NCI-H2196 (cell line): ENCODE data around the gene LCN6.
"Not testable (repeated sequence)": the region's sequence is repeated elsewhere in the genome, so short reads cannot be mapped to it uniquely, and the experiment has no call there.

Experiments used
- DNase-seq: peaks from one replicate; lab custom pipeline; 2025; ENCODE audit not compliant: unreplicated experiment; lab: John Stamatoyannopoulos, UW

LCN6 gene

DNA sequence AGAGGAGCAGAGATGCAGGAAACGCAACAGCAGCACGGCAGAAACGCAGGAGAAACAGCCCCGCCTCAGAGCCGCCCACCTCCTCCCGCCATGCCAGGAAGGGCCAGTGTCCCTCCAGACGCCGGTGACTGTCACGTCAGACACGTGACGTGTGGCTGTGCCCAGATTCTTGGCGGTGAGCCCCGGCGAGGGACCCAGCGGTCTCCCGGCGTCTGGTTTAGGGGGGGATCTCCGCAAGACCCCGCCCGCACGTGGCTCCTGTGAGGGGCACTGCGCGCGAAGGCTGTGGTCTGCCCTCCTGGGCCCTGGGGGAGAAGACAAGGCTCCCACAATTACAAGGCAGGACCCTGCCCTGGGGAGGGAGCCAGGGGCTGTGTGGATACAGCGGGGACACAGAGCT, 12.1 kb upstream of the LCN6 start:
- DNase-seq = no peak

DNA sequence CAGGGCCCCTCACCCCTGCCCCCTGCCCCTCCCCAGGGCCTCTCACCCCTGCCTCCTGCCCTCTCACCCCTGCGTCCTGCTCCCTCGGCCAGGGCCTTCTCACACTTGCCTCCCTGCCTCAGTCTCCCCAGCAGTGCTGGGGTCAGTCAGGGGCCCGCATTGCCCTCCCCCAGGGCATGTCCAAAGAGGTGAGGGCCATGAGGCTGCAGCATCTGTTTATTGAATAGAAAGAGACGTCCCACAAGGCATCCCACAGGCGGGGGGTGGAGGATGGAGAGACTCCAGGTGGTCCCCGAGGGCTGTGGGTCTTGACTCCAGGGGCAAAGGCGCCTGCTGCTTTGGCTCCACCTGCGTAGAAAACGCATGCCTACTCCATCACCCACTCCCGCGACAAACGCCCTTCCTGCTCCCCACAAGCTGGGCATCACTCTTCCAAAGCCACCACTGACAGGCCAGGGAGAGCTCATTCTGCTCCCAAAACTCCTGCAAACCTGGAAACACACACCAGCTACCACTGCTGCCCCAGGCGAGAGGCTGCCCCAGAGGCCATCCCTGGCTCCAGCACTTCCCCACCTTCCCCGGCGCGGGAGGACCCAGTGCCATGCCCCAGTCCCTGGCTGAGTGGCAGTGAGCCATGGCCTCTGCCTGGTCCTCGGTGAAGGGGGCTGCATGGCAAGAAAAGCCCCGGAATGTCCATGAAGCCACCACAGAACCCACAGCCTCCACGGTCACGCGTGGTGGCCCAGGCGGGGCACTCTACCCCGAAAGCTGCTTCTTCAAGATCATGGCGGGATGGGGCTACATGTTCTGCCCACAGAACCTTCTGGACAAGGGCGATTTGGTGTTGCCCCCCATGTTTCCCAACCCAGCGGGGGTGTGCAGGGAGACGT, 11.4 kb upstream of the LCN6 start:
- no peak for DNase-seq

DNA sequence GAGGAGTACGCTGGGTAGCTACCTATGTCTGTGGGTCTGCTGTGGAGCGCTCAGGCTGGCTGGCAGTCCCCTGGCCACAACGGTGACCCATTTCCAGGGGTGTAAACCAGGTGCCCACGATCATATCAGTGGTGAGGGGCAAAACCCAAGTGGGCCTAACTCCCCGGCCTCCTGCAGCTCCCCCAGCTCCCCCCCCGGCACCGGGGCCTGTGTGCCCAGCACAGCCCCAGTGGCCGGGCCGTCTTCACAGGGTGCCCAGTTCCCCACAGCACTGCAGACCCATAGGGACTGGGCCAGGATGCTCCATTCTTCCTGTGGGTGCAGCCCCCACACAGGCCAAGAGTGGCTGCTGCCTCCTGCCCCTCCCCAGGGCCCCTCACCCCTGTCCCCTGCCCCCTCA, 10.7 kb upstream of the LCN6 start:
- DNase-seq = no peak

DNA sequence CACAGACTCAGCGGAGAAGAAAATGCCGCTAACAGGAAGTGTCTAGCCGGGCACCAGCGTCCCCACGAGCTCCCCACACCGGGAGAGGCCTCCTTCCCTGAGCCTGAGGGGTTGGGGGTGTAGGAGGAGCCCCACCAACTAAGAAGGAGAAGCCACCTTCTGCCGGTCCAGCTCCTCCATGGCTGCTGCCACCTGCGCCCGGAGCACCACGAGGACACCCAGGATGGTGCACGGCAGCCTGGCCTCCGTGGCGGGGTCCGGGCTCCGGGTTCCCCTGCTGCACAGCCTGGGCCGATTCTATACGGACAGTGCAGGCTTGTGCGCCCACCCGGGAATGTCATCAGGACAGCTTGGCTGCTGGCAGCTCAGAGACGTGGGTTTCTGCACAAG, 9.4 kb upstream of the LCN6 start:
- DNase-seq = no peak

DNA sequence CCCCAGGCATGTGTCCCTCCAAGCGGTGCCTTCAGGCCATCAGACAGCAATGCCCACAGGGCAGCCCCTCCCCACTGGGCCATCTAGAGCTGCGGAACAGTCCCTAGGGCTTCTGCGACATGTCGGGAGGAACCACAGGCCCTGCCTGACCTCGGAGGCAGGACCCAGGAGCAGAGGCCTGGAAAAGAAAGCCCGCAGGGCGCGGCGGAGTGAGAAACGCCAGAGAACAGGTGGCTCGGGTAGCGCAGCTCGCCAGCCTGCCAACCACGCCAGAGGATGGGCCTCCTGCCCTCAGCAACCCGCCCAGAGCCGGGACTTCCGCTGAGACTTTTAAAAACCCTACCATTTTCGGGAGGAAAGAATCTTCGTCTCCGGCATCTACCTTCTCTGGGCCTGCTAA, 9.0 kb upstream of the LCN6 start:
- no peak for DNase-seq

DNA sequence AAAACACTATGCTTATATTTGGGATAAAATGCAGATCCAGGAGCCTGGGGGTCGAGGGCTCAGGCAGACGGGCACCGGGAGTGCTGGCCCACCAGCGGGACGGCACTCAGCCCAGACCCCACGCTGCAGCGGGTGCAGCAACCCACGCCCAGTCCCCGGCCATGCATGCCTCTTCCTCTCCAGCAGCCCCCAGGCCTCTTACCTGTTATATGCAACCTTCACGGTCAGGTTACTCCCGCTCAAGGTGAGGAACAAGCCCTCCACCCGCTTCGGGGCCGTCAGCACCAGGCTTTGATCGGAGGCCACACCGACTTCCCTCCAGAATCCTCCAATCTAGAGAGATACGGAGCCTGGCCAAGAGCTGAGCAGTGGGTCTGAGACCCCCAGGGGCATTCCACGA, 8.5 kb upstream of the LCN6 start:
- DNase-seq = no peak

DNA sequence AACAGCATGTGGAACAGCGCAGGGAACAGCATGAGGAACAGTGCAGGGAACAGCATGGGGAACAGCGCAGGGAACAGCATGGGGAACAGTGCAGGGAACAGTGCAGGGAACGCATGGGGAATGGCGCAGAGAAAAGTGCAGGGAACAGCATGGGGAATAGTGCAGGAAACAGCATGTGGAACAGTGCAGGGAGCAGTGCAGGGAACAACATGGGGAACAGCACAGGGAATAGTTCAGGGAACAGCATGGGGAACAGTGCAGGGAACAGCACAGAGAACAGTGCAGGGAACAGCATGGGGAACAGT, 7.8 kb upstream of the LCN6 start:
- no peak for DNase-seq

DNA sequence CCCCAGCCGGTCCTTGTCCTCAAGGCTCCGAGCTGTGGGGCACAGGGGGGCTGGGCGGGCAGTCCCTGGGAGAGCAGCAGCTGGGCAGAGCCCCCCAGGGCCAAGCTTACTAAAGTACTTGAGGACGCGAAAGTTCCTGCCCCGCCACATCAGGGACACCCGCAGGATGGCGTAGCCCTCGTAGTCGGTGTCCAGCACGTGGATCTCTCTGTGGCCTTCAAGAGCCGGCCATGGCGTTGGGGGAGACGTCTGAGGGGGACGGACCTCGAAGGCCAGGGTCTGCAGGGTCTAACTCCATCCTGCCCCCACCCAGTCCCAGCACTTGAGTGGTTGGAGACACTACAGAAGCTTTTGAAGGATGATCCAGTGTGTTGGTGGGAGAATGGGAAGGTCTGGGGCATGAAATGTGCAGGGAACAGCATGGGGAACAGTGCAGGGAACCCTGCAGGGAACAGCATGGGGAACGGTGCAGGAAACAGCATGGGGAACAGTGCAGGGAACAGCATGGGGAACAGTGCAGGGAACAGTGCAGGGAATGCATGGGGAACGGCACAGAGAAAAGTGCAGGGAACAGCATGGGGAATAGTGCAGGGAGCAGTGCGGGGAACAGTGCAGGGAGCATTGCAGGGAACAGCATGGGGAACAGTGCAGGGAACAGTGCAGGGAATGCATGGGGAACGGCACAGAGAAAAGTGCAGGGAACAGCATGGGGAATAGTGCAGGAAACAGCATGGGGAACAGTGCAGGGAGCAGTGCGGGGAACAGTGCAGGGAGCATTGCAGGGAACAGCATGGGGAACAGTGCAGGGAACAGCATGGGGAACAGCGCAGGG, 7.2 kb upstream of the LCN6 start:
- not testable (repeated sequence) for DNase-seq

DNA sequence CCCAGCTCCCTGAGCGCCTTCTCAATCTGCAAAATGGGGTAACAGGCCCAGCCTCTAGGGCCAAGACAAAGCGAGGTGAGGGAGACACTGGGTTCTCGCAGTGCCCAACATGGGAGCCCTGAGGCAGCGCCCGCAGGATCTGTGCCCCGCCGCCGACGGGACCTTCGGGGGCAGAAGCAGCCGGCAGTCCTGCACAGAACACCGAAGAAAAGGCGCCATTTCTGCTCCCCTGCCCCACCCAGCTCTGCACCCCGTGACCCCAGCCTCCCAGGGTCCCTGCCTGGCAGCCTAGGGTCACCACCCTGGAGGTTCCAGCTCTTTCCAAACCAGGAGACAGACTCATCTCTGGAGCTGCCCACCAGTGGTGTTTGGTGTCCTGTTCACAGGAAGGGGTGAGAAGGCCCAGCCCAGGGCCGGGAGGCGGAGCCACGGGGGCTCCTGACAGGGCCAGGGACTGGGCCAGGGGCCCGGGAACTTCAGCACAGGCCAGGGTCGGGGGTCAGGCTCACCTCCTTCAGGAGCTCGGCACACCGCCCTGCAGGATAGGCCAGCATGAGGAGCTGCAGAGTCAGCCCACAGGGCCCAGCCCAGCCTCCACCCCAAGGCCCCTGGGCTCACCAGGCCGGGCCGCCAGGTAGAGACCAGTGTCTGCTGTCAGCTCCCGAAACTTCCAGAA, 6.4 kb upstream of the LCN6 start:
- DNase-seq = peak; percentile 13

DNA sequence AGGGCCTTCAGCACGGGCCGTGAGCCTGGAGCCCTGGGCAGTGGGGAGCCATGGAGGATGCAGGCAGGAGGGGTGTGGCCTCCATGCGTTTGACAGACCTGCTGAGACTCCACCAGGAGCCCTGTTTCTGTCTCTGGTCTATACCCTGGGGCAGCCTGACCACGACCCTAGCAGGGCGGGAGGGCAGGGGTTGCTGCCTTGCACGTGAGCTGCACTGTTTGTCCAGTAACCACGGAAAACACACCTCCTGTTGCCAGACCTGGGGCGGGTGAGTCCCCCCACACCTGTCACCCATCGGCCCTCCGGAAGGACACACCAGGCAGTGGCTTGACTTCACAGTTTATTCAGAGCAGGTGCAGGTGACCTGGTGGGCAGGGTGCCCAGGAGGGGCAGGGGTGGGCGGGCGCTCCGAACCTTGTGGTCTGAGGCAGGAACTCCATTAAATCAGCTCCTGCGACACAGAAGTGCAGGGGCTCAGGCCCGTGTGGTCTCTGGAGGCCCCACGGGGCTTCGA, 5.8 kb upstream of the LCN6 start:
- DNase-seq = peak; percentile 80

DNA sequence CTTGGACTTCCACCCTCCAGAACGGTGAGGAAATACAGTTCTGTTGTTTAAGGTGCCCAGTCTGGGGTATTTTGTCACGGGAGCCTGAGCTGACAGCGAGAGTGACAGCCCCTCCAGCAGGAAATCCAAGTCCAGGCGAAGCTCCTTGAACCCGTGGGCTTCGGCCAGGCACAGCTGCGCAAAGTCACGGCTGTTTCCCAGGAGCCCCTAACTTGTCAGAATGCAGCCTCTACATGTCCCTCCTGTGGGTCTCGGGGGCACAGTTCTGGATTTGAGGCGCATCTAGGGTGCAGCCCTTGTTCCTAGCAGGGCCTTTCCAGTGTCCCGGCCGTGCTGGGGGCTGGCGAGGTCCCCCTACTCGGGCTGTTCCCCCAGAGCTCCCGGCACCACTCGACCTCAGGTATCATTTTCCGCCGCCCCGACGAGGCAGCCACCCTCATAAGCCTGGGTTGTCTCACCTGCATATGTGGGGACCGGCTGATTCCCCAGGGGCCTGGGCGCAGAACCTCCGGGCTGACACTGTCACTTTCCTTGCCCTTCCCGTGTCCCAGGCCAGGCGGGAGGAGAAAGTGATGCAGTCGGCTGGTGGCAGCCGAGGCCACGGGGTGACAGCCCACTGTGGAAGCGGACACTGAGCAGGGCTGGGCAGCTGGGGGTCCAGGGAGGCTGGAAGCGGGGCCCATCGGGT, 5.2 kb upstream of the LCN6 start:
- DNase-seq = no peak

DNA sequence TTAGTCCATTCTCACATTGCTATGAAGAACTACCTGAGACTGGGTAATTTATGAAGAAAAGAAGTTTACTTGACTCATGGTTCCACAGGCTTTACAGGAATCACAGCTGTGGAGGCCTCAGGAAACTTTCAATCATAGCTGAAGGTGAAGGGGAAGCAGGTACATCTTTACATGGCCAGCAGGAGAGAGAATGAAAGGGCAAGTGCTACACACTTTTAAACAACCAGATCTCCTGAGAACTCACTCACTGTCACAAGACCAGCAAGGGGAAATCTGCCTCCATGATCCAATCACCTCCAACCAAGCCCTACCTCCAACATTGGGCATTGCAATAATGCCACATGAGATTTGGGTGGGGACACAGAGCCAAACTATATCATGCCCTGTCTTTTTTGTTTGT, 3.5 kb upstream of the LCN6 start:
- no peak for DNase-seq

DNA sequence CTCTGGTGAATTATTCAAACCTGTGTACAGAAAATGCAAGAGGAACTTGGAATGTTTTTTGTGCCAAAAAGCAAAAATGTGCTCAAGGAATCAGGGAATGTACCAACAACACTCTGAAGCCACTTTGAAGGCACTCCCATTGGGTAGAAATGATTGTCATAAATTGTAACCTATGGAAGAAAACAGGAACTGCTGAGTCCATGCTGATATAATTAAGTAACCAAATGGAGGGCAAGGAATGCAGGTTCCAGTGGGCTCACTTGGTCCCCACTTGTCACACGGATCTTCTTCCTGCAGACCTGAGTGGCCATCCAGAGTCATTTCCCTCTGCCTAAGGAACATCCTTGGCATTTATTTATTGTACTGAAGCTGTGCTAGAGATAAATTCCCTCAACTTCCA, 2.9 kb upstream of the LCN6 start:
- no peak for DNase-seq

DNA sequence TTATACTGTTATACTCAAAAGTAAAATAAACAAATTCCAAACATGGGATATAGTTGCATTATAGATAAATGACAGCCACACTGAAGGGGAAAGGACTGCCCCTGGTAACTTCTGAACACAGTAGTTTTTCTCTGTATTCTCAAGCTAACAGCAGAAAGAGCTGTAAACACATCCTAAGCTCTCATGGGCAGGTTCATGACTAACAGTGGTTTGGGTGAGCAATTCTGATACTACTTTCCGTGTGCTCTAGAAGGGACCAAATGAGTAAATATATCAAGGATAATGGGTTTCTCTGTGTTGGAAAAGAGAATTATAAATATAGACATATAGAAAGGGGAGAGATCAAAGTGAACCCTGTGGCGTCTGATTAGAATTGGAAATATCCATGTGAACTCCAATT, 2.2 kb upstream of the LCN6 start:
- no peak for DNase-seq

DNA sequence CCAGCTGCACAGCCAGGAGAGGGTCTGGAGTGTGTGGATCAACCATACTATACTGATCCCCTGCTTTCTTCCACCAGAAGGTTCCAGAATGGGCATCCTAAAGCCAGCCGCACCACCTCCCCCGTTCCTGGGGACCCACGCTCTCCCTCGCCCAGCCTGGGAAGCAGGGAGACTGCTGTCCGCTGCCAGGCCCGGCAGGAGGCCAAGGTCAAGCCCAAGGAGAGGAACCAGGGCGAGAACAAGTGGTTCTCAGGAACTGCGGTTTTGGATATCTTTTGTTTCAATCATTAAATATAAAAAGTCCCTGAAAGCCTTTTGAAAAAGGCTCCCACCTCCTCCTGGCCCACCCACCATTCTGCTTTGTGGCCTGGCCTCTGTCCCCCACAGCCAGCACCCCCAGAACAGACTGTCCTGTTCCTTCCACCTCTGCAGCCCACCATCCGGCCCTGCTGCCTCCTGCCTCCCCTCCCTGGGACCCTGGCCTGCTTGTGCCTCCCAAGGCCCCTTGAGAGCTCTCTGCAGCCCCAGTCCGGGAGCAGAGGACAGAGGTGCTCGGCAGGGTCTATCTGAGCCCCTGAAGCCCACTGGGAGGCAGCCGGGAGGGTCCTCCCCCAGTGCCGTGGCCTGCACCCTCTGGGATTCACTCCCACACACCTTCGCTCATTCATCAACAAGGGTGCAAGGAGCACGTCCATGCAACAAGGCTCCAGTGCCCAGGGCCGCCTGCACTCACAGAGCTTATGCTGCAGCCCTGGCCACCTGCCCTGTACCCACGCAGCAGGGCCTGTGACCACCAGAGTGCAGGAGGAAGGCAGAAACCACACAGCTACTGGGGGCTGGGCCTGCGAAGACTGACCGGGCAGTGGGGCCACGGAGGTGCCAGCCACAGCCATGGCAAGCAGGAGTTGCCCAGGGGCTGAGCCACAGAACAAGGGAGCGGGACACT, 614 bp upstream of the LCN6 start:
- no peak for DNase-seq

DNA sequence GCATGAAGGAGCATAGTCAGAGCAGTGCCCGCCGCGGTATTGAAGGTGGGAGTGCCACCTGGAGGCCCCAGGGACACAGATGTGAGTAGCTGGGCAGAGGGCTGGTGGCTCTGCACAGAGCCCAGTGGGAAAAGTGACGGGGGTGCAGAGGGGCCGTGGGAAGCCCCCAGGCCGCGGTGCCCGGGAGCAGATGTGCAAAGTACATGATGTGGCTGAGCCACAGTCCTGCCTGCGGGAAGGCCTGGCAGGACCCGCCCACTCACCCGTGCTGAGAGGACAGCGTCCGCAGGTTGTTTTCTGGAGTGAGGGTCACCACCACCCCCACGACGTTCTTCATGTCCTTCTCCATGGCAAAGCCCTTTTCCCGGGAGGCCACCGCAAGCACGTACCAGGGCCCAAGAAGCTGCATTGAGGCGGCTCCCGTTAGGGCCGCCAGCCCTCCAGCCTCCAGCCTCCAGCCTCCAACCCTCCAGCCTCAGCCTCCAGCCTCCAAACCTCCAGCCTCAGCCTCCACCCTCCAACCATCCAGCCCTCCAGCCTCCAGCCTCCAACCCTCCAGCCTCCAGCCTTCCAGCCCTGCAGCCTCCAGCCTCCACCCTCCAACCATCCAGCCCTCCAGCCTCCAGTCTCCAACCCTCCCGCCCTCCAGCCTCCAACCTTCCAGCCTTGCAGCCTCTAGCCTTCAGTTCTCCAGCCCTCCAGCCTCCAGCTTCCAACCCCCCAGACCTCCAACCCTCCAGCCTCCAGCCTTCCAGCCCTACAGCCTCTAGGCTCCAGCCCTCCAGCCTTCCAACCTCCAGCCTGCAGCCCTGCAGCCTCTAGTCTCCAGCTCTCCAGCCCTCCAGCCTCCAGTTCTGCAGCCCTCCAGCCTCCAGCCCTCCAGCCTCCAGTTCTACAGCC, 914 bp downstream of the LCN6 start:
- no peak for DNase-seq

DNA sequence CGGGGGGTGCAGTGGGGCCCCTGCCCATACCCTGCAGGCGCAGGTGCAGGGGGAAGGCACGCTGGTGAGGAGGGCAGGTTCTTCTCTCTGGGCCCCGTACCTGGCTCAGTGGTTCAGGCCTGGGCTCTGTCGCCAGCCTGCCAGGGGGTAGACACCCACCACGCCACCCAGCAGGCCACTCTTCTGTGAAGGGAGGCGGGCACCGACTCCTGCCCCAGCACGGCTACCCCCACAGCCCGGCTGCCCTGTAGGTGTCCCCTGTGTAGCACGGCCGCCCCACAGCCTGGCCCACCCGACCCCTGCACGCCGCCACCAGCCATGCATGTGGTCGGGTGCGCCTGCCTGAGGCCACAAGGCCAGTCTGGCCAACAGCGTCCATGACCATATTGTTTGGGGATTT, 1.7 kb downstream of the LCN6 start:
- DNase-seq = no peak

DNA sequence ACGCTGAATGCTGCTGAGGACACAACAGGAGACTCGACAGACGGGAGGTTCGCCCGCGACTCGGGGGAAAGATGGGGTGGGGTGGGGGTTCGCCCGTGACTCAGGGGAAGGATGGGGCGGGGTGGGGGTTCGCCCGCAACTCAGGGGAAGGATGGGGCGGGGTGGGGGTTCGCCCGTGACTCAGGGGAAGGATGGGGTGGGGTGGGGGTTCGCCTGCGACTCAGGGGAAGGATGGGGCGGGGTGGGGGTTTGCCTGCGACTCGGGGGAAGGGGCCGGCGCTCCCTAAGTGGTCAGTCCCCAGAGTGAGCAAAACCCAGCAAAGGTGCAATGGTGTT, 2.2 kb downstream of the LCN6 start:
- DNase-seq = no peak
